GM18873 (cell line): ENCODE results near the gene MCC.
A peak's percentile ranks its signal among the peaks of the same experiment; 100 is the strongest.

ENCODE experiments used
- ATAC-seq: cut with Tn5 transposase; IDR thresholded peaks from one replicate; pipeline ENCODE4 v1.9.1; 2021; ENCODE audit warnings: mild to moderate bottlenecking, moderate library complexity, moderate number of reproducible peaks; ENCODE audit not compliant: unreplicated experiment, low FRiP score

MCC gene

GRCh38 chr5:113128641-113129330, 359.5 kb downstream of the MCC start:
- no peak for ATAC-seq

- no peak for ATAC-seq
Observed at GRCh38 chr5:113128082-113128481, 360.2 kb downstream of the MCC start.

GRCh38 chr5:113127021-113127420, 361.2 kb downstream of the MCC start:
- no peak for ATAC-seq

- ATAC-seq = no peak
Observed at GRCh38 chr5:113125371-113125770, 362.9 kb downstream of the MCC start.

- no peak for ATAC-seq
Observed at GRCh38 chr5:113124914-113125313, 363.3 kb downstream of the MCC start.

- no peak for ATAC-seq
Observed at GRCh38 chr5:113124265-113124664, 364.0 kb downstream of the MCC start.

GRCh38 chr5:113123618-113124017, 364.6 kb downstream of the MCC start:
- ATAC-seq = no peak

GRCh38 chr5:113122053-113122452, 366.2 kb downstream of the MCC start:
- ATAC-seq = no peak

GRCh38 chr5:113119246-113119924, 368.9 kb downstream of the MCC start:
- no peak for ATAC-seq

- no peak for ATAC-seq
Observed at GRCh38 chr5:113118765-113119164, 369.5 kb downstream of the MCC start.

GRCh38 chr5:113118298-113118697, 370.0 kb downstream of the MCC start:
- ATAC-seq = no peak

GRCh38 chr5:113117543-113118115, 370.6 kb downstream of the MCC start:
- no peak for ATAC-seq

GRCh38 chr5:113115956-113116355, 372.3 kb downstream of the MCC start:
- no peak for ATAC-seq

- peak; percentile 45 for ATAC-seq
Observed at GRCh38 chr5:113115061-113115460, 373.2 kb downstream of the MCC start.

GRCh38 chr5:113114559-113114958, 373.7 kb downstream of the MCC start:
- no peak for ATAC-seq

- no peak for ATAC-seq
Observed at GRCh38 chr5:113112435-113112834, 375.8 kb downstream of the MCC start.

- no peak for ATAC-seq
Observed at GRCh38 chr5:113110117-113110516, 378.1 kb downstream of the MCC start.

- ATAC-seq = no peak
Observed at GRCh38 chr5:113109344-113109743, 378.9 kb downstream of the MCC start.

GRCh38 chr5:113108485-113108884, 379.8 kb downstream of the MCC start:
- ATAC-seq = no peak

GRCh38 chr5:113106821-113107220, 381.4 kb downstream of the MCC start:
- no peak for ATAC-seq

GRCh38 chr5:113105693-113106280, 382.5 kb downstream of the MCC start:
- ATAC-seq = no peak
